DOHH2 (cell line): ENCODE measurements around the gene CASP6.

ENCODE experiments used
- EZH2phosphoT487 ChIP-seq: fragments of 200-600 bp; sonication (generic); IDR thresholded peaks from 2 replicates; pipeline ENCODE4 v1.6.1; 2017; ENCODE audit warnings: borderline replicate concordance, mild to moderate bottlenecking, antibody characterized with exemption, low read length, moderate library complexity, mixed read lengths
- TF ChIP-seq, protein P1 (sequence below): fragments of 200-600 bp; sonication (generic); IDR thresholded peaks from one replicate; pipeline ENCODE4 v1.5.1; 2014; ENCODE audit warnings: antibody characterized with exemption, mild to moderate bottlenecking, low read depth, low read length; ENCODE audit not compliant: poor library complexity, severe bottlenecking

DNA sequence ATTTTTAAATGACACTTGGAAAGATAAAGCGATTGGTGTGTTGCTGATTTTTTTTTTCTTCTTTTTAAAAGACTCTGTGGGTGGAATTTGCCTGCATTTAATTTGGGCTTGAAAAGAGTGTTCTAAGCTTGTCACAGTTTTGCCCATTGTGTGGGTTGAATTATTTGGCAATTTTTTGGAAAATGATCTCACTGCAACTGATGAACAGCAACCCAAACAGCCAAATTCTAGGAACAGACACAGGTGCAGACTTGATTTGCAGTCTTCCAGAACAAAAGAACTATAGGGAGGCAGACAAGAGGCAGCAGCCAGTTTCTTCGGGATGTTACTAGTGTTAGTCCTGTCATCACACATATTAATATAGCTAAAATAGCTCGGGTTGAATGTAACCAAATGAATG lies 40.5 kb downstream of the CASP6 start:
- TF ChIP-seq, protein P1, sequence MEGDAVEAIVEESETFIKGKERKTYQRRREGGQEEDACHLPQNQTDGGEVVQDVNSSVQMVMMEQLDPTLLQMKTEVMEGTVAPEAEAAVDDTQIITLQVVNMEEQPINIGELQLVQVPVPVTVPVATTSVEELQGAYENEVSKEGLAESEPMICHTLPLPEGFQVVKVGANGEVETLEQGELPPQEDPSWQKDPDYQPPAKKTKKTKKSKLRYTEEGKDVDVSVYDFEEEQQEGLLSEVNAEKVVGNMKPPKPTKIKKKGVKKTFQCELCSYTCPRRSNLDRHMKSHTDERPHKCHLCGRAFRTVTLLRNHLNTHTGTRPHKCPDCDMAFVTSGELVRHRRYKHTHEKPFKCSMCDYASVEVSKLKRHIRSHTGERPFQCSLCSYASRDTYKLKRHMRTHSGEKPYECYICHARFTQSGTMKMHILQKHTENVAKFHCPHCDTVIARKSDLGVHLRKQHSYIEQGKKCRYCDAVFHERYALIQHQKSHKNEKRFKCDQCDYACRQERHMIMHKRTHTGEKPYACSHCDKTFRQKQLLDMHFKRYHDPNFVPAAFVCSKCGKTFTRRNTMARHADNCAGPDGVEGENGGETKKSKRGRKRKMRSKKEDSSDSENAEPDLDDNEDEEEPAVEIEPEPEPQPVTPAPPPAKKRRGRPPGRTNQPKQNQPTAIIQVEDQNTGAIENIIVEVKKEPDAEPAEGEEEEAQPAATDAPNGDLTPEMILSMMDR: no peak
- TF ChIP-seq EZH2phosphoT487: no peak
